ENCODE data around the gene LRRC36. TPM values are rescaled to one million over a fixed set of nuclear protein-coding genes. Genes with fewer than 3 reads are reported as not detected.

Gene LRRC36
- total and polyA plus RNA-seq, 4 donors = 2.1 to 103 (median 16.6) TPM

DNA sequence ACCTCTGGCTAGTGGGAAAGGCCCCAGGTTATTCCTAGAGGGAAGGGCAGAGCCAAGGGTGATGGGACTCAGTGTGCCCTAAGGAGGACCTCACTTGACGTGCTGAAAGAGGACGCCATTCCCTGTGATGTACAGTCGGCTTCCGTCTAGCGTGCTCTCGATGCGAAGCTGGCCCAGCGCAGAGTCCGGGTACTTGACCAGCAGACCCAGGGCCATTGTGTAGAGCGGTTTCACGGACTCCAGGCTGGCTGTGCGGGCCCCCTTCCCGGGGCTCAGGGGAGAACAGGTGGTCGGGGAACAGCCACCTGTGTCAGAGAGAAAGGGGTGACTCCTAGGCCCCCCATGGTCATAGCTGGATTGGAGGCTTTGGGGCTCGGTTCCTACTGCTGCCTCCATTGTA is 27.3 kb upstream of the LRRC36 start:
- no peaks in the 10 kb centered on the region for H3K36me3 ChIP-seq (ENCODE audit: control insufficient read depth in 4 of 4, insufficient read depth in 4 of 4, low read length in 4 of 4)
- DNase-seq (no peak), ATAC-seq (ENCODE audit: insufficient read depth, low FRiP score) (no peak)
- no peak overlapping the region for H3K9ac ChIP-seq (ENCODE audit: insufficient read depth in 1 of 2, low read length in 2 of 2)
- no peaks in the 10 kb centered on the region for H3K9me3 ChIP-seq (ENCODE audit: control insufficient read depth in 4 of 4, insufficient read depth in 3 of 4, low read length in 3 of 4)
- no peak overlapping the region for H3K4me3 ChIP-seq
- H3K27me3 ChIP-seq (ENCODE audit: control insufficient read depth in 3 of 3, insufficient read depth in 3 of 3, low read length in 2 of 3) = no peaks in the 10 kb centered on the region
- H3K27ac ChIP-seq (ENCODE audit: low read depth in 1 of 2, low read length in 1 of 2) = no peak overlapping the region
- TF ChIP-seq, protein P1, sequence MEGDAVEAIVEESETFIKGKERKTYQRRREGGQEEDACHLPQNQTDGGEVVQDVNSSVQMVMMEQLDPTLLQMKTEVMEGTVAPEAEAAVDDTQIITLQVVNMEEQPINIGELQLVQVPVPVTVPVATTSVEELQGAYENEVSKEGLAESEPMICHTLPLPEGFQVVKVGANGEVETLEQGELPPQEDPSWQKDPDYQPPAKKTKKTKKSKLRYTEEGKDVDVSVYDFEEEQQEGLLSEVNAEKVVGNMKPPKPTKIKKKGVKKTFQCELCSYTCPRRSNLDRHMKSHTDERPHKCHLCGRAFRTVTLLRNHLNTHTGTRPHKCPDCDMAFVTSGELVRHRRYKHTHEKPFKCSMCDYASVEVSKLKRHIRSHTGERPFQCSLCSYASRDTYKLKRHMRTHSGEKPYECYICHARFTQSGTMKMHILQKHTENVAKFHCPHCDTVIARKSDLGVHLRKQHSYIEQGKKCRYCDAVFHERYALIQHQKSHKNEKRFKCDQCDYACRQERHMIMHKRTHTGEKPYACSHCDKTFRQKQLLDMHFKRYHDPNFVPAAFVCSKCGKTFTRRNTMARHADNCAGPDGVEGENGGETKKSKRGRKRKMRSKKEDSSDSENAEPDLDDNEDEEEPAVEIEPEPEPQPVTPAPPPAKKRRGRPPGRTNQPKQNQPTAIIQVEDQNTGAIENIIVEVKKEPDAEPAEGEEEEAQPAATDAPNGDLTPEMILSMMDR (IDR thresholded peaks at IDR 0.05; ENCODE audit: control extremely low read depth, extremely low read depth) = no peak
- peaks cover 0 to 13% (median 3%) of the 10 kb centered on the region in 5 donors for H3K4me1 ChIP-seq (ENCODE audit: control insufficient read depth in 5 of 5, insufficient read depth in 5 of 5, low read length in 5 of 5)
- 95 to 98% methylated on average over 15 of the region's 15 CpGs for whole genome bisulfite sequencing, 2 donors

DNA sequence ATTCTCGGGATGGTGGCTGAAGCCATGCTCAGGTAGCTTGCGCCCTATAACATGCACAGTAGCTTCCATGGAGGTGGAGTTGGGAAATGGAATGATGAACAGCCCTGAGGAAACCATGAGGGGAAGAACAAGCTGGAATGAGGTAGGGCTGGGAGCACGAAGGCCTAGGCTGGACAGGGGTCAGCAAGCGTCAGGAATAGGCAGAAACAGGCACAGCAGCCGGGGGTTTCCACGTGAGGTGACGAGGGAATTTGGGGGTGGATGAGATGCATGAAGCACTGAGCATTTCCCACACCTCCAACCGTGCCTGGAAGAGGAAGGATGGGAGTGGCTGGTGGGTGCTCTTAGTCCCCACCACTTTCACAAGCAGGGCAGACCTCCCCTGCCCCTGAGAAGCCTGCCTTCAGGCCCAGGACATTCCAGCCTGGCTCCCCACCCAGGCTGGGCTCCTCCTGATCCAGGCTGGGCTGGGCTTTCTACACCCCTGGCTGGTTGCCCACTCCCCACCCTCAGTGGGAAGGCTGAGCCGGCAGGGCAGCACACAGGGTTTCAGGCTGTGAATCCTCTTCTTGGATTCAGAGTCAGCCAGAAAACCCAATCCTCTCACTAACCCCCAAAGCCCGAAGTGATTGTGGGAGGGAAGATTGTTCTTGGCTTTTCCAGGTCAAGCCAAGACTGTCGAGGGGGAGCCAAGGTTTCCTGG is 25.4 kb upstream of the LRRC36 start:
- TF ChIP-seq, protein P1 (IDR thresholded peaks at IDR 0.05; ENCODE audit: control extremely low read depth, extremely low read depth) = no peak
- Histone ChIP-seq H3K27me3 (ENCODE audit: control insufficient read depth in 3 of 3, insufficient read depth in 3 of 3, low read length in 2 of 3) (no peaks in the 10 kb centered on the region), H3K27ac (ENCODE audit: low read depth in 1 of 2, low read length in 1 of 2) (peak overlapping the region in 1 of 2 donors; percentile 6), H3K4me1 (ENCODE audit: control insufficient read depth in 5 of 5, insufficient read depth in 5 of 5, low read length in 5 of 5) (peaks cover 0 to 8% (median 0%) of the 10 kb centered on the region in 5 donors), H3K9ac (ENCODE audit: insufficient read depth in 1 of 2, low read length in 2 of 2) (no peak overlapping the region), H3K4me3 (no peak overlapping the region), H3K9me3 (ENCODE audit: control insufficient read depth in 4 of 4, insufficient read depth in 3 of 4, low read length in 3 of 4) (no peaks in the 10 kb centered on the region), H3K36me3 (ENCODE audit: control insufficient read depth in 4 of 4, insufficient read depth in 4 of 4, low read length in 4 of 4) (no peaks in the 10 kb centered on the region)
- no peak for ATAC-seq (ENCODE audit: insufficient read depth, low FRiP score)
- 71 to 75% methylated on average over 11 of the region's 11 CpGs for WGBS, 2 donors
- DNase-seq = peak; percentile 59 to 67 (median 60)

DNA sequence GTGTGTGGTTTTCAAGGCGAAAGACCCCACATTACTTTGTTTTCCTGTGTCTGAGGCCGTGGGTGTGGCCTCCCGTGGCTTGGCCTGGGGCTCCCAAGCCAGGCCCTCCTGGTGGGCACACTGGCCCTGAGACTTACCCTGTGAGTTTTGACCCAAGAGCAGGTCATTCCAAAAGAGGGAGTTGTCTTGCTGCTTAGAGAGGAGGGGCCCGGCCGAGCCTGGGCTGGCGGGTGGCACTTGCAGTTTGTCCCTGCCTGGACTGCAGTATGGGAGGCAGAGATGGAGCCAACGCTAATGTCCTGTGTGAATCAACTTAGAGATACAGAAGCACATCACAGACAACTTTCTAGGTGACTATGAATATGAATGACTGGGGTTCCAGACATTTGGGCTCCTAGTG is 24.5 kb upstream of the LRRC36 start:
- WGBS, 2 donors = 75 to 81% methylated on average over 7 of the region's 7 CpGs
- Histone ChIP-seq H3K4me1 (ENCODE audit: control insufficient read depth in 5 of 5, insufficient read depth in 5 of 5, low read length in 5 of 5) (peaks cover 0 to 8% (median 0%) of the 10 kb centered on the region in 5 donors), H3K27ac (ENCODE audit: low read depth in 1 of 2, low read length in 1 of 2) (no peak overlapping the region)

More for the DNA sequence above, 24.5 kb upstream of the LRRC36 start:
- no peak for DNase-seq
- no peaks in the 10 kb centered on the region for H3K27me3 ChIP-seq (ENCODE audit: control insufficient read depth in 3 of 3, insufficient read depth in 3 of 3, low read length in 2 of 3)
- no peaks in the 10 kb centered on the region for H3K36me3 ChIP-seq (ENCODE audit: control insufficient read depth in 4 of 4, insufficient read depth in 4 of 4, low read length in 4 of 4)
- H3K9ac ChIP-seq (ENCODE audit: insufficient read depth in 1 of 2, low read length in 2 of 2) = no peak overlapping the region
- H3K9me3 ChIP-seq (ENCODE audit: control insufficient read depth in 4 of 4, insufficient read depth in 3 of 4, low read length in 3 of 4) = no peaks in the 10 kb centered on the region
- TF ChIP-seq, protein P1 (IDR thresholded peaks at IDR 0.05; ENCODE audit: control extremely low read depth, extremely low read depth) = no peak
- ATAC-seq (ENCODE audit: insufficient read depth, low FRiP score) = no peak
- H3K4me3 ChIP-seq = no peak overlapping the region
